GM15510 (cell line): ENCODE data around the gene TENT4B.

Experiments used
- POLR2A ChIP-seq: IDR thresholded peaks from 3 replicates; pipeline ENCODE4 v1.6.1; 2011; ENCODE audit warnings: borderline replicate concordance; ENCODE audit not compliant: insufficient read length; ENCODE audit errors: extremely low read depth

The TENT4B gene

DNA sequence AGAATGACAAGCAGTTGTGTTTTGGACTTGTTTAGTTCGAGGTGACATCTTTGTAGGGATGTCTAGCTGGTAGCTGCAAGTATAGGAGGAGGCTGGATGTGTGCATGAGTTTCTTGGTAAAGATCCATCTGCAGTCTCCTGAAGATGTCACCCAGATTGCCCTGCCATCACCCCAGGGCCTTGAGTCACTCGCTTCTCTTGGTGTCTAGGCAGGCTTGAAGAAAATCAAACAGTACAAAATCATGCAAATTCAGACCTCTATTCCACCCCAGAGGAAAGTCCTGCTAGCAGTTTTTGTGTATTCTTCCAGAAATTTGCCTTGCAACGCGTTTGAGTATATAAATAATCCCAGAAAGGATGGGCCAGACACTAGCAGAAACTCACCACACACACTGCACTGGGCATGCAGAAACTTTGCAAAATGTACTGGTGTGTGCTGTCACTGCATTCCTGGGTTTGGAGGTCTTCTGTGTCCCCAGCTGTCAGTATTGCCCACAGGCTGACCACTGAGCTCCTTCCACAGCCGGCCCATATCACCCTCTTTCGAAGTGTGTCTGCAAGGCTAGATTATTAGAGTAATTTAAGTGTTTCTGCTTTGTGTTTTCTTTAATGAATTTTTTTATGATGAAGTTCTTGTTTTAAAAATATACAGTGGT is 51.5 kb downstream of the TENT4B start:
- no peak for TF ChIP-seq POLR2A

DNA sequence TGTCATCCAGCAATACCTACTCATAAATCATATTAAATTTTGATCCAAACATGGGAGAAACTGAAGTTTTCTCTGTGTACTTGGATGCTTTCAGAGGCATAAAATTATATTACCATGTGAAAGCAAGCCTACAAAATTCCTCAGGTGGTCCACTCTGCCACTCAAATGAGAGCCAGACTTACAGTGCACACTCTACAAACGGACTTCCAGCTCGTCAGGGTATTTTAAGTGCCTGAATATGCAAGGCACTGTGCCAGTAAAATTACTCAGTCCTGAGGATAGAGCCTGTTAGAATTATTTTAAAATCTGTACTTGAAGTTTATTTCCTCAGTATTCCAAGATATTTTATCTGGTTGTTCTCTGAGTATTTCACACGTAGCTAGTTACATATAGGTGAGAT is 54.5 kb downstream of the TENT4B start:
- no peak for TF ChIP-seq POLR2A

DNA sequence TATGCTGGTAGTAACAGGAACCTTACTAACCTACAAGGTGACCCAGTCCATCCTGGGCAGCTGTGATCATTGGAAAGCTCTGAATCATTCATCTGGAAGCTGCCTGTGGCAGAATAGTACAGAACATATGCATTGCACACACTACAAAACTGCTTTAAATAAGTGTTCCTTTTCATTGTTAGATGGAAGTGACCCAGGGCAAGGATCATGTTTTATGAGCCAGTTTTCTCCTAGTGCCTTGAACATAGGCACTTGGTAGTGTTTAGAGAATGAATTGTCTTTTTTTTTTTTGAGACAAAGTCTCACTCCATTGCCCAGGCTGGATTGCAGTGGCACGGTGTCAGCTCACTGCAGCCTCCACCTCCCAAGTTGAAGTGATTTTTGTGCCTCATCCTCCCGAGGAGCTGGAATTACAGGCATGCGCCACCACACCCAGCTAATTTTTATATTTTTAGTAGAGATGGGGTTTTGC is 55.4 kb downstream of the TENT4B start:
- no peak for TF ChIP-seq POLR2A

DNA sequence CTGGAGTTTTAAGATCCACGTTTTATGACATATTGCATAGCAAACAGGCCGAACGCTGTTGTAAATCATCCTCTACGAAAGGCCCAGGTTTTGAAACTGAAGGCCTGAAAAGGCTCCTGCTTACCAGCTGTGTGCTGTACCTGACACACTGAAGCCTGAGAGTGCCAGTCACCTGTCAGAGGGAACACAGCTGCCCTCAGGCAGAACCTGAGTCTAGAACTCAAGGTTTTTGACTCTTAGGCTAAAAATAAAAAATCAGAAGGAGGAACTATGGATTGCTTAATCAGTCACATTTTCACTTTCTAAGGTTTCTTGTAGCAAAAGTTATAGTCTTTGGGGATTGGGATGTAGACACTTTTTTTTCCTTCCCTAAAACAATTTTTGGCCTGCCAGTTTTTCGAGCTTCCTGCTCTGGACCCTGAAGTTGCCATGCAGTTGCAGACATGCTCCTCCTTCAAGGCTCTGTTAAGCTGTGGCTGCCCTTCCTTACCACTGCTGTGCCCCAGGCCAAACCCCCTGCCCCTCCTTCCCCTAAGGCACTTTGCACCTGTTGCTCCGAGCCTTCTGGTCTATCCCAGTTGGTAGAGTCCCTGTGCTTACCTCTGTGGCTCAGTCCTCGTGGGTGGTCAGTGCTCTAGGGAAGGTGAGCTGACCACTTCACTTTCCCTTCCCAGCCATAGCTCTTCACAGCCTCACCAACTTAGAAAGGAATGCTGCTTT is 56.6 kb downstream of the TENT4B start:
- no peak for TF ChIP-seq POLR2A

DNA sequence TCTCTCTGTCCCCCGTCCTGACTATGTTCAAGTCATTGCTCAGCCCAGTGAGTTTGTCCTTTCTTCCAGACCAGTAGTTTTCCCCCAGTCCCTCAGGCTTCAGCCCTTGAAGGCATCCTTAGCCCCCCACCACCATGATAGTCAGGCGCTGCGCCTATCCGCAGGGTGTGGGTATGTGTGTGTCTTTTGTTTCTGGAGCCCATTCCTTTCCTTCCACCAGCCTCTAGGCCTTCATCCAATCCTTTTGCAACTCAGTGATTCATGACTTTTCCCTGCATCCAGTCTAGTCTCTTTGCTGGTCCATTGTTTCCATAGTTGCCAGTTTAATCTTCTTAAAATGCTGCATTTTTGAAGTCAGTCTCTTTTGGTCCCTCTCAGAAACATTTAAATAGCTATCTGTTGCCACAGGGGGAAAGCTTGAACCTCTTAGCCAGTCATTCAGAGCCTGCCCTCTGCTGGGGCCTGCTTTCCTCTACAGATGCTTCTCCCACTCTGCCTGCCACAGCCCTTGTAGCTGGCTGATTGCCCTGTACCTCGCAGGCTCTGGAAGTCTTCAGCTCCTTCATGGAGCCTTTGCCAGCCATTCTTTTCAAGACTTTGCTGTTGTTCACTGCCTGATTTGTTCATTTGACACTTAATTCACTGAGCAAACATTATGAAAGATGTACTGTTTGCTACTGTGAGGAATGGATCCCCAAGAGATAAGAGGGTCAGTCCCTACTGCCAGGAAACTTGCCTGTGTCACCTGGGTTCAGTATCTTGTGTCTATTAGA is 57.3 kb downstream of the TENT4B start:
- TF ChIP-seq POLR2A = no peak

DNA sequence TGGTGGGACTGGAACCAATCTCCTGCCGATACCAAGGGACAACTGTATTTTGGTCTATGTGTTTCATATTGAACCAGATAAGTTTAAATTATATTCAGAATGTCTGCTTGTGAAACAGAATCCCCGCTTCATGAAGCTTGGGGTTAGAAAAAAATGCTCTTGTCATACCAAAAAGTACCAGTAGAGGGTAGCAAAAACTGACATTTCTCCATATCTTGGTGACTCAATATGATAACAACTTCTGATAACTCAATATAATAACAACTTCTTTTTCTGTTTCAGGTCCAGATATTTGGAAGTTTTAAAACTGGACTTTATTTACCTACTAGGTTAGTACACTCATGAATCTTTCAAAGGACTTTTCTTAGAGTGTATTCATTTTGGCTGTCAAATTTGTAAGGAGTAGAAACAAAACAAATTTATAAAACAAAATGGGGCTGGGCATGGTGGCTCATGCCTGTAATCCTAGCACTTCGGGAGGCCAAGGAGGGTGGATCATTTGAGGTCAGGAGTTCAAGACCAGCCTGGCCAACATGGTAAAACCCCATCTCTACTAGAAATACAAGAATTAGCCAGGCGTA is 60.9 kb downstream of the TENT4B start:
- no peak for TF ChIP-seq POLR2A

DNA sequence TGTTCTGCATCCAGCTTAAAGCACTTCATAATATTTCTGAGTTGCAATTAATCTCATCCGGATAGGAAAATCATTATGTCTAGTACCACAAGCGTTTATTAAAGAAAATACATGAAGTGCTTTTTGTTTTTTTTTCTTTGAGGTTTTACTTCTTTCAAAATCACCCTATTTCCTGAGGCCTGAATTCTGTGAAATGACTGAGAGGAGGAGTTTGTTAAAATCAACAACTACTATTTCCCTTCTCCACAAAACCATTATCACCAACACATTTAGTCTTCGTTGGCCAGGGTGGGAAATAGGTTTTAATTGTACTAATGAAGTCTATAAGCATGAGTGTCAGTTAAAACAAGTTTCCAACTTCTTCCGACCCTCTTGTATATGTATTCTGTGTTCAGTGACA is 62.6 kb downstream of the TENT4B start:
- TF ChIP-seq POLR2A = no peak

DNA sequence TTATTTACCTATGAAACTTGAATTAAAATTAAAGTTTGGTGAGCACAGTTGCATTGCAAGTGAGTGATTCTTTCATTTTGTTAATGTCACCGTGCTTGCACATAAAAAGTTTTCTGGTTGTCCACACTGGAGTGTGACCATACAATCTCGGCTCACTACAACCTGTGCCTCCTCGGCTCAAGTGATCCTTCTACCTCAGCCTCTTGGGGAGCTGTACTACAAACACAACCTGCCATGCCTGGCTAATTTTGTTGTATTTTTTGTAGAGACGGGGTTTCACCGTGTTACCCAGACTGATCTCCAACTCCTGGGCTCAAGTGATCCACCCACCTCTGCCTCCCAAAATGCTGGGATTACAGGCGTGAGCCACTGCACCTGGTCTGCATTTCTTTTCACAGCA is 63.1 kb downstream of the TENT4B start:
- TF ChIP-seq POLR2A = no peak

DNA sequence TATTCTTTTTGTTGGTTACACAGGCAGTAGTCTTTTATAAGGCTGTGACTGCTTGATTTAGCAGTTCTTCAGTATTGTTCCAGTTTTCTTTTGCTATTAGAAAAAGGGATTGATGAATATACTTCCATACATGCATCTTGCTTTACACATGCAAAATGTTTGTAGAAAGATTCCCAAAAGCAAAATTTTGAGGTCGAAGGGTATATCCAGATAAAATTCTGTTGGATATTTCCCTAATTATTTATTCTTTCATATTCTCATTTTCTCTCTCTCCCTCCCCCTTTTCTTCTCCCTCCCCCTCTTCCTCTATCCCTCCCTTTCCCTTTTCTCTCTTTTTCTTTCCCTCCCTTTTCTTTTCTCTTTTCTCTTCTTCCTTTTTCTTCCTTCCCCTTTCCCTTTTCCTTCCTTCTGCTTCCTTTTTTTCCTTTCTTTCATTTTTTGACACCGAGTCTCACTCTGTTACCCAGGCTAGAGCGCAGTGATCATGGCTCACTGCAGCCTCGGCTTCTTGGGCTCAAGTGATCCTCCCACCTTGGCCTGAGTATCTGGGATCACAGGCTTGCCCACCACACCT is 66.4 kb downstream of the TENT4B start:
- no peak for TF ChIP-seq POLR2A

DNA sequence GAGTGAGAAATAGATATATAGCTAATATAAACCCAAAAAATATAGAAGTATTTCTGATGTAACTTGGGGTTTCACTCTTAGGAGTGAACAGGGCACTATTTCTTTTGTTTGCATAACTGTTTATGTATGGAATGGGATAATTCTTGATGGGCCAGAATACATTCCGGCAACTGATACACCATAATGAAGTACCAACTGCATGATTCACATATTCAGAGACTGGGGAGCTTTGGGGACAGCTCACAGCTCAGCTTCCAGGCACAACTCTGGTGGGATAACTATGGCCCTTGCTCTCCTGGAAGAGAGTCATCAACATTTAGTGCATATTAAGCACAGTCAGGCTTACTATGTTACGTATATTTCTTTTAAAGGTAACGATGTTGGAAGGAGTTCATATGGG is 71.2 kb downstream of the TENT4B start:
- no peak for TF ChIP-seq POLR2A

DNA sequence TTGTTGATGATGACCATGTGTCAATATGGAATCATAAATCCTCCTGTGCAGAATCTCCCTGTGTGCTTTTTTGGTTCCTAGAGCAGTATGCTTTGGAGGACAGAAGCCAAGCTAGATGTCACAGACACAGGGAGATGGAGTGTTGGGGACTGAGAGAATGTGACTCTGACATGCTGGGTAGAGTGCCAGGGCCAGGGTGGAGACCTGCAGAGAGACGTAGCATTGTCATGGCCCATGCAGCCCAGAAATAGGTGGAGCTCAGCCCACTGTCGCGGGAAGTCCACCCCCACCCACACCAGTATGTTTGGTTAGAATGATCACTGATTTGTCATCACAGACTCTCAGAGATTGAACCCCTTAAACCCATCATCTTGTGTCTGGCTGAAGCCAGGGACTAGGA is 74.0 kb downstream of the TENT4B start:
- TF ChIP-seq POLR2A = no peak

DNA sequence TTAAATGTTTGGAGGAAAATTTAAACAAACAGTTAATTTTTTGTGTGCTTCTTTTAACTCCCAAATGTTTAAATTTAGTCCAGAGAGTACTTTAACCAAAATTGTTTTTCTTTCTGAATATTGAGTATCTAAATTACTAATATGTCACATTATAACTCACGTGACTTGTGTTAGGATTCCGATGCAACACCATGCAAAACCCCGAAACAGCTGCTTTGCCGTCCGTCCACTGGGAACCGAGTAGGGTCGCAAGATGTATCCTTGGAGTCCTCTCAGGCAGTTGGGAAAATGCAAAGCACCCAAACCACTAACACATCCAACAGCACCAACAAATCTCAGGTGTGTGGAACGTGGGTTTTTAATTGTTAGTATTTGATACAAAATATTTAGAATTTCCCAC is 74.6 kb downstream of the TENT4B start:
- no peak for TF ChIP-seq POLR2A

DNA sequence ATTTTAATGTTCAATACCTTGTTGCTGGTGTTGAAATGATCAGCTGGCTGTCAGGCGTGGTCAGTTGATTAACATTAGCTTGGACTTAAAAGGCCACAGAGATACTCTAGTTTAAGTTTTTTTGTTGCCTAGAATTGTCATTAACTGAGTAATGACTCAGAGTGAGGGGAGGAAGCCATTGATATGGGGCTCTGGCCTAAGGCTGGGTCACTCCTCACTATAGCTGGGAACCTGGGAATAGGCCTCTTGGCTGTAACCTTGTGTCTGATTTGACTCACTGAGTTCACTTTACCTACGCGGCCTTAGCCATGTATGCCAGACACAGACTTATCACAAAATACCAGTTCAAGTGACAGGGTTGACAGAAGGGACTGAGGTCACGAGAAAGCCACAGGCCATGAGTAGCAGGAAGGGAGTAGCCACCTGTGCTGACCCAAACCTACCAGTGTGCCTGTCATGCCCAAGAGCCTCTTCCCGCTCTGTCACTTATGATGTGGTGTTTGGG is 75.3 kb downstream of the TENT4B start:
- no peak for TF ChIP-seq POLR2A

DNA sequence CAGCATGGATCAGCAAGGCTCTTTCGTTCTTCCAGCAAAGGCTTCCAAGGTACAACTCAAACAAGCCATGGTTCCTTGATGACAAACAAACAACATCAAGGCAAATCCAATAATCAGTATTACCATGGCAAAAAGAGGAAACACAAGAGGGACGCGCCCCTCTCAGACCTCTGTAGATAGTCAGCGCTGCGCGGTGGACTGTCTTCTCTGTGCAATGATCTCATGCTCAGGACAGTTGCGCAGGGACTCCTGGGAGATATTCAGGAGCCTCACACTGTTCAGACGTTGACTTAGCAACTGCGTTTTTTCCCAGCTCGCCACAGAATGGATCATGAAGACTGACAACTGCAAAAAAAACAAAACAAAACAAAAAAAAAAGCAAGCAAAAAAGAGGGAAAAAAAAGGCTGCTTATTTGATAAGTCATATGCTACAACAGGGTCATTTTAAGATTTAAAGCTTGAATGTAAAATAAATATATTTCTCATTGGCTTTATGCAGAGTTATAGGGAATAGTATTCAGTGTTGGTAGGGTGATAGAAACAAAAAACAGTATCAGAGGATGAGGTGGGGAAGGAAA is 76.1 kb downstream of the TENT4B start:
- TF ChIP-seq POLR2A = no peak
